ENCODE results near the gene RNASET2. TPM values are rescaled to one million over a fixed set of nuclear protein-coding genes. Genes with fewer than 3 reads are reported as not detected.
A peak's percentile ranks its signal among the peaks of the same experiment; 100 is the strongest.
"Not testable (repeated sequence)": the region's sequence is repeated elsewhere in the genome, so short reads cannot be mapped to it uniquely, and the experiment has no call there.

Gene RNASET2
- polyA plus RNA-seq, 3 donors, result 432 to 562 (median 493) TPM

GRCh38 chr6:166914952-166915351 is 41.4 kb downstream of the RNASET2 start:
- H2AFZ ChIP-seq (ENCODE audit: insufficient read depth, low read depth, low read length, poor library complexity, severe bottlenecking); H3K27me3 Mint-ChIP-seq (ENCODE audit: low read depth in 3 of 3); H3K4me1 ChIP-seq (ENCODE audit: control insufficient read depth in 1 of 2, insufficient read depth in 2 of 2, low read length in 2 of 2); H3K4me3 ChIP-seq (replicated peaks in 1 of 3; ENCODE audit: low read depth in 2 of 3, low read length in 3 of 3); H4K20me1 ChIP-seq (ENCODE audit: insufficient read depth, low read length); H3K9me3 ChIP-seq (replicated peaks in 1 of 2; ENCODE audit: control insufficient read depth in 1 of 2, insufficient read depth in 1 of 2, low read length in 2 of 2); H3K4me2 ChIP-seq (replicated peaks; ENCODE audit: extremely low read depth, low read length, poor library complexity, severe bottlenecking); H3K9me3 Mint-ChIP-seq; H3K27me3 ChIP-seq (ENCODE audit: control insufficient read depth in 2 of 2, insufficient read depth in 2 of 2, low read length in 2 of 2); H3K79me2 ChIP-seq (ENCODE audit: insufficient read depth, low read length); intact Hi-C loops (cut with micrococcal nuclease); H3K27ac ChIP-seq (ENCODE audit: low read depth in 1 of 2, low read length in 2 of 2); H3K9ac ChIP-seq (ENCODE audit: insufficient read depth, low read length, poor library complexity, severe bottlenecking); H3K4me1 Mint-ChIP-seq; DNase-seq; H3K4me3 Mint-ChIP-seq: not testable (repeated sequence)
- H3K36me3 Mint-ChIP-seq, result peaks cover 29 to 41% of the 10 kb centered on the region in 2 donors
- peaks cover 0 to 12% of the 10 kb centered on the region in 2 donors for H3K36me3 ChIP-seq (replicated peaks in 1 of 2; ENCODE audit: control insufficient read depth in 1 of 2, insufficient read depth in 2 of 2, low read length in 2 of 2)
- WGBS (ENCODE audit: insufficient coverage), result 100% methylated on average over 1 of the region's 3 CpGs
- peak overlapping the region in 1 of 7 donors; percentile 33 for H3K27ac Mint-ChIP-seq

- H3K27ac ChIP-seq (ENCODE audit: low read depth in 1 of 2, low read length in 2 of 2), result no peak overlapping the region
- H3K9me3 ChIP-seq (replicated peaks in 1 of 2; ENCODE audit: control insufficient read depth in 1 of 2, insufficient read depth in 1 of 2, low read length in 2 of 2), result no peaks in the 10 kb centered on the region
- intact Hi-C loops (cut with micrococcal nuclease), result no loop called here
- H3K36me3 ChIP-seq (replicated peaks in 1 of 2; ENCODE audit: control insufficient read depth in 1 of 2, insufficient read depth in 2 of 2, low read length in 2 of 2), result peaks cover 0 to 12% of the 10 kb centered on the region in 2 donors
- H3K79me2 ChIP-seq (ENCODE audit: insufficient read depth, low read length), result no peaks in the 10 kb centered on the region
- Mint-ChIP-seq H3K36me3 (peaks cover 27 to 45% of the 10 kb centered on the region in 2 donors), H3K4me3 (no peak overlapping the region), H3K4me1 (peaks cover 33% of the 10 kb centered on the region), H3K9me3 (peaks cover 0 to 7% (median 4%) of the 10 kb centered on the region in 7 donors), H3K27ac (no peak overlapping the region), H3K27me3 (ENCODE audit: low read depth in 3 of 3) (no peaks in the 10 kb centered on the region)
- no peak overlapping the region for H3K4me2 ChIP-seq (replicated peaks; ENCODE audit: extremely low read depth, low read length, poor library complexity, severe bottlenecking)
- no peak for DNase-seq
- no peak for TF ChIP-seq CTCF (IDR thresholded peaks at IDR 0.05)
- H3K27me3 ChIP-seq (ENCODE audit: control insufficient read depth in 2 of 2, insufficient read depth in 2 of 2, low read length in 2 of 2), result no peaks in the 10 kb centered on the region
- no peak overlapping the region for H2AFZ ChIP-seq (ENCODE audit: insufficient read depth, low read depth, low read length, poor library complexity, severe bottlenecking)
- H3K4me3 ChIP-seq (replicated peaks in 1 of 3; ENCODE audit: low read depth in 2 of 3, low read length in 3 of 3), result no peak overlapping the region
- H3K9ac ChIP-seq (ENCODE audit: insufficient read depth, low read length, poor library complexity, severe bottlenecking), result no peak overlapping the region
- H4K20me1 ChIP-seq (ENCODE audit: insufficient read depth, low read length), result no peaks in the 10 kb centered on the region
- WGBS (ENCODE audit: insufficient coverage), result no CpG with 5 or more reads among the region's 5 CpGs
- peaks cover 19 to 27% of the 10 kb centered on the region in 2 donors for H3K4me1 ChIP-seq (ENCODE audit: control insufficient read depth in 1 of 2, insufficient read depth in 2 of 2, low read length in 2 of 2)
These were observed 45.1 kb downstream of the RNASET2 start for GRCh38 chr6:166911248-166911677.

Data from CD14-positive monocyte (primary cell).